SK-N-MC (cell line): ENCODE results near the gene OR1N1.
"Not testable (repeated sequence)": the region's sequence is repeated elsewhere in the genome, so short reads cannot be mapped to it uniquely, and the experiment has no call there.

Experiments used
- DNase-seq: peaks from one replicate; pipeline ENCODE4 v3.0.0-alpha.2; 2011; ENCODE audit warnings: low read depth, low spot score
- H3K27ac ChIP-seq: fragments of 200-600 bp; sonication (generic); 2 replicates; pipeline ENCODE4 v1.5.1; 2016; ENCODE audit warnings: mixed run types
- H3K36me3 ChIP-seq: fragments of 200-600 bp; sonication (generic); 2 replicates; pipeline ENCODE4 v1.6.1; 2017; ENCODE audit warnings: antibody characterized with exemption, low read length, mixed read lengths; ENCODE audit not compliant: insufficient read depth
- H3K4me3 ChIP-seq: fragments of 200-600 bp; sonication (generic); 2 replicates; pipeline ENCODE4 v1.5.1; 2016
- H3K9ac ChIP-seq: fragments of 200-600 bp; sonication (generic); 2 replicates; pipeline ENCODE4 v1.8.0; 2017; ENCODE audit warnings: mixed run types, mixed read lengths; ENCODE audit not compliant: insufficient read length
- H3K9me3 ChIP-seq: fragments of 200-600 bp; sonication (generic); 2 replicates; pipeline ENCODE4 v1.6.1; 2017; ENCODE audit warnings: low read depth, mild to moderate bottlenecking, antibody characterized with exemption, low read length, moderate library complexity, mixed read lengths
- EZH2 ChIP-seq: fragments of 200-600 bp; sonication (generic); IDR thresholded peaks from one replicate; pipeline ENCODE4 v1.6.1; 2017; ENCODE audit warnings: antibody characterized with exemption
- FOXP2 ChIP-seq: optimal IDR thresholded peaks from 2 replicates; pipeline ENCODE3; 2011; ENCODE audit warnings: mild to moderate bottlenecking, moderate library complexity; ENCODE audit not compliant: insufficient read depth; ENCODE audit errors: extremely low read length, control extremely low read depth
- POLR2AphosphoS5 ChIP-seq: IDR thresholded peaks from 2 replicates; pipeline ENCODE4 v1.6.1; 2012; ENCODE audit warnings: mild to moderate bottlenecking, low read depth, low read length, borderline replicate concordance

Gene OR1N1

DNA sequence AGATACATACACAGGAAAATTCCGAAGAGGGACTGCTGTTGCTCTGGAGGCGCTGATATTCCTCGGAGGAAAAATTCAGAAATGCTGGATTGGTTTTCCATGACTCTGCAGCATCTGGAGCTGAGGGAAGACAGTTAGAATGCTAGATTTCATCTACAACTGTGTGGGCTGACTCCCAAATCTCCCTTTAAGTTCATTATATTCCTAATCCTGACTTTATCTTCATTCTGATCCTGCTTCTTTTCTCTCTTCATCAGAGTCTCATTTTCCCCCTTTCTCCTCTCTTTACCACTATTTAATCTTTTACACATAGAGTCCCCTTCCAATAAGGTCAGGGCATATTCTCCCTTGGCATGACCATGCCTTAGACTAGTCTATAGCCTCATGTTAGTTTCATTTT, at the start of gene OR1N1:
TSS of gene OR1N1 (minus strand) at position 101 of the 400 bp plus-strand sequence. CDS start at position 101, 0 bp downstream.
- Histone ChIP-seq H3K27ac (no peak within 1 kb of the TSS), H3K9me3 (no peaks in the 10 kb centered on the region), H3K36me3 (no peaks in the 10 kb centered on the region), H3K4me3 (no peak within 1 kb of the TSS), H3K9ac (no peak within 1 kb of the TSS)
- no peak for DNase-seq
- no peak for TF ChIP-seq POLR2AphosphoS5
- TF ChIP-seq EZH2 = no peak
- no peak for TF ChIP-seq FOXP2

GRCh38 chr9:122572456-122572855, 45.4 kb upstream of the OR1N1 start:
- TF ChIP-seq POLR2AphosphoS5 (no peak), EZH2 (no peak), FOXP2 (no peak)
- Histone ChIP-seq H3K9me3 (no peaks in the 10 kb centered on the region), H3K9ac (no peak overlapping the region), H3K27ac (no peak overlapping the region), H3K4me3 (no peak overlapping the region), H3K36me3 (no peaks in the 10 kb centered on the region)
- DNase-seq = no peak

DNA sequence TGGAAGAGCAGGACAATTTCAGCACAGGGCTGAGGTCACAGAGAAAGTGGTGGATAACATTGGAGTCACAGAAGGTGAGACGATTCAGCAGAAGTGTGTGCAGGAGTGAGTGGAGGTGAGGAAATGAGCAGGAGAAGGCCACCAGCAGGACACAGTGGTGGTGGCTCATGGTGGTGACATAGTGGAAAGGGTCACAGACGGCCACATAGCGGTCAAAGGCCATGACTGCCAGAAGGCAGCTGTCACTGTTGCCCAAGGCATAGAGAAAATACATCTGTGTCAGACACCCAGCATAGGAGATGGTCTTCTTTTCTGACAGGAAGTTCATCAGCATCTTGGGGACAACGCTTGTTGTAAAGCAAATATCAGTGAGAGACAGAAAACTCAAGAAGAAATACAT, 40.8 kb upstream of the OR1N1 start:
- Histone ChIP-seq H3K9me3 (no peaks in the 10 kb centered on the region), H3K4me3 (no peak overlapping the region), H3K27ac (no peak overlapping the region), H3K9ac (no peak overlapping the region), H3K36me3 (no peaks in the 10 kb centered on the region)
- TF ChIP-seq FOXP2 = no peak
- TF ChIP-seq EZH2 = no peak
- TF ChIP-seq POLR2AphosphoS5 = no peak
- no peak for DNase-seq

- no peak for TF ChIP-seq POLR2AphosphoS5
- no peak for TF ChIP-seq FOXP2
- TF ChIP-seq EZH2 = no peak
Observed at GRCh38 chr9:122562134-122562760, 35.2 kb upstream of the OR1N1 start.

DNA sequence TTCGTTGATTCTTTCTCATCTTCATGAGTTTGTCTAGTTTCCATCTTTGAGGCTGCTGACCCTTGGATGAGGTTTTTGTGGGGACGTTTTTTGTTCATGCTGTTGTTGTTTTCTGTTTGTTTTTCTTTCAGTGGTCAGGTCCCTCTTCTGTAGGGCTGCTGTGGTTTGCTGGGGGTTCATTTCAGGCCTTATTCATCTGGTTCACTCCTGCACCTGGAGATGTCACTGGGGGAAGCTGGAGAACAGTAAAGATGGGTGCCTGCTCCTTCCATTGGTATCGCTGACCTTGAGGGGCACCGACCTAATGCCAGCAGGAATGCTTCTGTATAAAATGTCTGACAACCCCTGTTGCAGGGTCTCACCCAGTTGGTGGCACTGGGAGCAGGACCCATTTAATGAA, 34.4 kb upstream of the OR1N1 start:
- DNase-seq = no peak
- Histone ChIP-seq H3K9ac (no peak overlapping the region), H3K36me3 (no peaks in the 10 kb centered on the region), H3K9me3 (no peaks in the 10 kb centered on the region), H3K27ac (no peak overlapping the region), H3K4me3 (no peak overlapping the region)
- TF ChIP-seq POLR2AphosphoS5 (no peak), EZH2 (no peak)

More at GRCh38 chr9:122562134-122562760, 35.2 kb upstream of the OR1N1 start:
- H3K4me3 ChIP-seq = no peak overlapping the region
- no peak for DNase-seq
- no peaks in the 10 kb centered on the region for H3K9me3 ChIP-seq
- no peak overlapping the region for H3K27ac ChIP-seq
- H3K36me3 ChIP-seq = no peaks in the 10 kb centered on the region
- no peak overlapping the region for H3K9ac ChIP-seq

DNA sequence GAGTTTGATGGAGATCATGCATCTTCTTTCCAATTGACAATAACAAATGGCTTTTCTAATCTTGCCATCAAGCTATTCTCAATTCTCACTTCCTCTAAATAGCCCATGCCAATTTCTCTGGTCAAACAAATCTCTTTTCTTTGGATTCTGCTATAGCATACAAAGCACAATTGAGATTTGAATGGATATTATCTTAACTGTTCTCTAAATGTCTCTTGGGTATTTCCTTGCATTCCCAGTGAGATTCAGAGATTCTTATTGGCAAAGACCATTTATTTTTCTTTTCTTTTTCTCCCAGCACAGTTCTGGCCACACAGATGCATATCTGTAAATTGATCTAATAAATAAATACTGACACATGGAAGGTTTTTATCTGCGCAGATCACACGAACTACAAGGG, 25.7 kb upstream of the OR1N1 start, which contains the start of gene OR1N2:
TSS of gene OR1N2 (plus strand) at position 301 of the 400 bp plus-strand sequence. CDS start 100 bp downstream, outside the sequence.
- TF ChIP-seq FOXP2 (no peak), POLR2AphosphoS5 (no peak), EZH2 (no peak)
- Histone ChIP-seq H3K9me3 (no peaks in the 10 kb centered on the region), H3K4me3 (no peak within 1 kb of the TSS), H3K9ac (no peak within 1 kb of the TSS), H3K36me3 (no peaks in the 10 kb centered on the region), H3K27ac (no peak within 1 kb of the TSS)
- DNase-seq = no peak

DNA sequence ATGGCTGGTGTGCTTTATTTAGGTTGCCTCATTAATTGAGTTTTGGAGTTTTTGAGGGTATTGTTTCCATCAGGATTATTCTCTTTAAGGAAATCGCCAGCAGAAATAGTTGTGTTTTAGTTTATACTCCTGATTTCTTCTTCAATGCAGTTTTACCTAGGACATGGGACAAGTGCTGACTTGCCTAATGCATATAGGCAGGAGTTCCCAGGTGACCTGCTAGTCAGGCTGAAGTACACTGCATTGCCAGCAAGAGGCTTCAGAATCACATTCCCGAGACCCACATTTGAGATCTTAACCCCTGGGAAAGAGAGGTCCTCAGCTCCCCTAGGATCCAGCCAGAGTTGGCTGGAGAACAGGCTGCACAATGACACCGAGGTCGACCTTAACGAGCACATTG, 24.3 kb upstream of the OR1N1 start:
- Histone ChIP-seq H3K9ac (no peak overlapping the region), H3K36me3 (no peaks in the 10 kb centered on the region), H3K27ac (no peak overlapping the region), H3K9me3 (no peaks in the 10 kb centered on the region), H3K4me3 (no peak overlapping the region)
- DNase-seq = no peak
- no peak for TF ChIP-seq EZH2
- no peak for TF ChIP-seq POLR2AphosphoS5
- TF ChIP-seq FOXP2 = no peak

DNA sequence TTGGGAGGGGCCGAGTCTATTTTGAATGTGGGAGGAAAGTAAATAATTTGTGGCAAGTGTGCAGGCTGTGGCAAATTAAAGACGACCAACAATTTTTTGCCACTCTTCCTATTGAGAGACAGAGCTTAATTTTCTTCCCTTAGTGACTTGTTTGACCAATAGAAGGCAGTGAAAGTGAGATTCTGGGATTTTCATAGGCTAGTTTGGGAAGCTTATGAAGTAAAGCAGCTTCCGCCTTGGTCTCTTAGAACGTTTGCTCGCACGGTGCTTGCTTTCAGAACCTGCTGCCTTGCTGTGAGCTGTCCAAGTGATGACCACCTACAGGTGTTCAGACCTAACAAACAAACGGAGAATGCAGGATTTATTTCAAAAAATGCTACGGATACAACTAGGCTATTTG, 19.1 kb upstream of the OR1N1 start:
- Histone ChIP-seq H3K9ac (no peak overlapping the region), H3K4me3 (no peak overlapping the region), H3K9me3 (no peaks in the 10 kb centered on the region), H3K27ac (no peak overlapping the region), H3K36me3 (no peaks in the 10 kb centered on the region)
- DNase-seq = no peak
- TF ChIP-seq EZH2 (no peak), POLR2AphosphoS5 (no peak), FOXP2 (no peak)

GRCh38 chr9:122538757-122539156, 11.7 kb upstream of the OR1N1 start:
- Histone ChIP-seq H3K36me3 (no peaks in the 10 kb centered on the region), H3K9me3 (no peaks in the 10 kb centered on the region), H3K27ac (no peak overlapping the region), H3K9ac (no peak overlapping the region), H3K4me3 (no peak overlapping the region)
- TF ChIP-seq POLR2AphosphoS5 (no peak), FOXP2 (no peak), EZH2 (no peak)
- no peak for DNase-seq

GRCh38 chr9:122537066-122537465, 10.0 kb upstream of the OR1N1 start:
- H3K4me3 ChIP-seq, H3K36me3 ChIP-seq, H3K9ac ChIP-seq, DNase-seq, H3K27ac ChIP-seq, H3K9me3 ChIP-seq: not testable (repeated sequence)
